ENCODE measurements around the gene CEND1.

DNA sequence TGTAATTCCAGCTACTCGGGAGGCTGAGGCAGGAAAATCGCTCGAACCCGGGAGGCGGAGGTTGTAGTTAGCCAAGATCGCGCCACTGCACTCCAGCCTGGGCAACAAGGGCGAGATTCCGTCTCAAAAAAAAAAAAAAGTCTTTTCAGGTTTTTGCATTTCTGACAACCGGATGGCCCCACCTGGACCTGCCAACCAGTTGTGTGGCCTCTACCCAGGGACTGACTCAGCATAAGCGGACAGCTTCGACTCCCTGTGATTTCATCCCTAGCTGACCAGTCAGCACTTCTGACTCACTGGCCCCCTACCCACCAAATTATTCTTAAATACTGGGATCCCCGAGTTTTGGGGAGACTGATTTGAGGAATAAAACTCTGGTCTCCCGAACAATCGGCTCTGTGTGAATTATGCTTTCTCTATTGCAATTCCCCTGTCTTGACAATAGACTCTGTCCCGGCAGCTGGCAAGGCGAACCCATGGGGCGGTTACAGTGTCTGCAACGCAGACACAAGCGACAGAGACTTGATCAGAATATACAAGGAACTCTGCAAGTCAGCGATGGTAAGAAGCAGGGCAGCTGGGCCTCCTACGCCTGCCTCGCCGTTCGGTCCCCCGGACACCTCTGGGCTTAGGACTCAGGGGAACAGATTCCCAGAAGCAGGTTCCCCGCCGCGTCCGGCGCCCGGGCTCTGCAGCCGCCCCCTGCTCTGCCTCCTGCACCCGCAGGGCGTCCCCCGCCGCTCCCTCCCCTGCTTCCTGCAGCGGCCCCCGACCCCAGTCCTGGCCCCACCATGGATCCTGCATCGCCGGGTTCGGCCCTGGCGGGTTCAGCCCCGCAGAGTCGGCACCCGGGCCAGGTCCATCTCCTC is 43.4 kb downstream of the CEND1 start:
- TF ChIP-seq, protein P1, sequence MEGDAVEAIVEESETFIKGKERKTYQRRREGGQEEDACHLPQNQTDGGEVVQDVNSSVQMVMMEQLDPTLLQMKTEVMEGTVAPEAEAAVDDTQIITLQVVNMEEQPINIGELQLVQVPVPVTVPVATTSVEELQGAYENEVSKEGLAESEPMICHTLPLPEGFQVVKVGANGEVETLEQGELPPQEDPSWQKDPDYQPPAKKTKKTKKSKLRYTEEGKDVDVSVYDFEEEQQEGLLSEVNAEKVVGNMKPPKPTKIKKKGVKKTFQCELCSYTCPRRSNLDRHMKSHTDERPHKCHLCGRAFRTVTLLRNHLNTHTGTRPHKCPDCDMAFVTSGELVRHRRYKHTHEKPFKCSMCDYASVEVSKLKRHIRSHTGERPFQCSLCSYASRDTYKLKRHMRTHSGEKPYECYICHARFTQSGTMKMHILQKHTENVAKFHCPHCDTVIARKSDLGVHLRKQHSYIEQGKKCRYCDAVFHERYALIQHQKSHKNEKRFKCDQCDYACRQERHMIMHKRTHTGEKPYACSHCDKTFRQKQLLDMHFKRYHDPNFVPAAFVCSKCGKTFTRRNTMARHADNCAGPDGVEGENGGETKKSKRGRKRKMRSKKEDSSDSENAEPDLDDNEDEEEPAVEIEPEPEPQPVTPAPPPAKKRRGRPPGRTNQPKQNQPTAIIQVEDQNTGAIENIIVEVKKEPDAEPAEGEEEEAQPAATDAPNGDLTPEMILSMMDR (IDR thresholded peaks at IDR 0.05) = no peak
- no peak for TF ChIP-seq POLR2A (IDR thresholded peaks at IDR 0.05)
- TF ChIP-seq POLR2AphosphoS5 (IDR thresholded peaks at IDR 0.05) = no peak
- TF ChIP-seq EP300 (IDR thresholded peaks at IDR 0.05) = no peak

Data from stomach (tissue), 4 donors.